HG02840 (cell line): ENCODE measurements around the gene RAB37.

Source experiments
- ATAC-seq: cut with Tn5 transposase; IDR thresholded peaks from one replicate; pipeline ENCODE4 v1.9.1; 2021; ENCODE audit warnings: mild to moderate bottlenecking, moderate library complexity, moderate number of reproducible peaks; ENCODE audit not compliant: unreplicated experiment, low FRiP score

RAB37 gene

GRCh38 chr17:74744714-74745547 lies 7.9 kb downstream of the RAB37 start:
- no peak for ATAC-seq

- ATAC-seq, result no peak
These were observed 8.6 kb downstream of the RAB37 start for GRCh38 chr17:74745548-74746177.

GRCh38 chr17:74746376-74746775 lies 9.3 kb downstream of the RAB37 start:
- no peak for ATAC-seq

- ATAC-seq, result no peak
These were observed 9.9 kb downstream of the RAB37 start for GRCh38 chr17:74746922-74747321.

GRCh38 chr17:74748279-74748528 lies 11.1 kb downstream of the RAB37 start:
- ATAC-seq, result no peak

- ATAC-seq, result peak; percentile 87
These were observed 11.6 kb downstream of the RAB37 start, which contains the start of gene NHERF1 for GRCh38 chr17:74748529-74749278. TSS of gene NHERF1 (plus strand) at chr17:74748628. CDS start at chr17:74748847, 219 bp downstream.

- ATAC-seq, result peak; percentile 13
These were observed 12.4 kb downstream of the RAB37 start for GRCh38 chr17:74749279-74750038.

GRCh38 chr17:74750039-74750326 lies 12.9 kb downstream of the RAB37 start:
- no peak for ATAC-seq

GRCh38 chr17:74750327-74751069 lies 13.4 kb downstream of the RAB37 start:
- no peak for ATAC-seq

GRCh38 chr17:74752415-74752814 lies 15.4 kb downstream of the RAB37 start:
- no peak for ATAC-seq

GRCh38 chr17:74752822-74753401 lies 15.9 kb downstream of the RAB37 start:
- ATAC-seq, result no peak

GRCh38 chr17:74754832-74755231 lies 17.8 kb downstream of the RAB37 start:
- ATAC-seq, result no peak

- ATAC-seq, result no peak
These were observed 18.5 kb downstream of the RAB37 start for GRCh38 chr17:74755533-74755932.

GRCh38 chr17:74756891-74757290 lies 19.8 kb downstream of the RAB37 start:
- ATAC-seq, result no peak

GRCh38 chr17:74757502-74757901 lies 20.4 kb downstream of the RAB37 start:
- no peak for ATAC-seq

GRCh38 chr17:74757931-74758847 lies 21.1 kb downstream of the RAB37 start:
- ATAC-seq, result no peak

- no peak for ATAC-seq
These were observed 21.8 kb downstream of the RAB37 start for GRCh38 chr17:74758848-74759168.

GRCh38 chr17:74759243-74759801 lies 22.3 kb downstream of the RAB37 start:
- no peak for ATAC-seq

- no peak for ATAC-seq
These were observed 22.9 kb downstream of the RAB37 start for GRCh38 chr17:74759941-74760340.
